GM12864 (cell line): ENCODE results near the gene DISC1.

Experiments
- DNase-seq: peaks from one replicate; pipeline ENCODE4 v3.0.0-alpha.2; 2011; ENCODE audit warnings: low read depth
- H3K4me3 ChIP-seq: 2 replicates; pipeline ENCODE4 v1.5.1; 2011; ENCODE audit warnings: mild to moderate bottlenecking, low read depth, low read length, control low read depth
- CTCF ChIP-seq: IDR thresholded peaks from 2 replicates; pipeline ENCODE4 v1.5.1; 2011; ENCODE audit warnings: low read depth, mild to moderate bottlenecking, moderate library complexity, low read length, control low read depth, inconsistent platforms; ENCODE audit errors: missing control alignments

The DISC1 gene

GRCh38 chr1:231597971-231598370 is 28.6 kb upstream of the DISC1 start:
- no peak for TF ChIP-seq CTCF
- DNase-seq: no peak
- no peak overlapping the region for H3K4me3 ChIP-seq

- no peak overlapping the region for H3K4me3 ChIP-seq
- no peak for TF ChIP-seq CTCF
- DNase-seq: no peak
Observed at GRCh38 chr1:231600458-231600976, 26.1 kb upstream of the DISC1 start.

GRCh38 chr1:231601824-231602672 is 24.5 kb upstream of the DISC1 start:
- no peak for DNase-seq
- no peak for TF ChIP-seq CTCF
- H3K4me3 ChIP-seq: no peak overlapping the region

GRCh38 chr1:231602673-231602984 is 24.0 kb upstream of the DISC1 start:
- H3K4me3 ChIP-seq: no peak overlapping the region
- TF ChIP-seq CTCF: no peak
- DNase-seq: no peak

- peak overlapping the region; percentile 58 for H3K4me3 ChIP-seq
- peak; percentile 72 for TF ChIP-seq CTCF
- no peak for DNase-seq
Observed at GRCh38 chr1:231603598-231604275, 22.9 kb upstream of the DISC1 start.

GRCh38 chr1:231604276-231604621 is 22.3 kb upstream of the DISC1 start:
- no peak for DNase-seq
- no peak for TF ChIP-seq CTCF
- H3K4me3 ChIP-seq: no peak overlapping the region
